Type B pancreatic cell (in vitro differentiated cells): Measurements from ENCODE around the gene SLC27A6. TPM values are rescaled to one million over a fixed set of nuclear protein-coding genes. Genes with fewer than 3 reads are reported as not detected.

Source experiments
- DNase-seq: peaks from one replicate; pipeline ENCODE4 v3.0.0; 2021; ENCODE audit warnings: mixed read lengths; ENCODE audit not compliant: unreplicated experiment; ENCODE audit errors: extremely low spot score
- H3K27ac Mint-ChIP-seq: 2 replicates; pipeline ENCODE4 v1.8.0; 2021; ENCODE audit warnings: mild to moderate bottlenecking, mixed read lengths
- H3K27me3 Mint-ChIP-seq: 2 replicates; pipeline ENCODE4 v1.8.0; 2021; ENCODE audit warnings: mixed read lengths
- H3K36me3 Mint-ChIP-seq: 2 replicates; pipeline ENCODE4 v1.8.0; 2021; ENCODE audit warnings: mixed read lengths
- H3K4me1 Mint-ChIP-seq: one replicate; pipeline ENCODE4 v1.8.0; 2021; ENCODE audit warnings: mixed read lengths; ENCODE audit not compliant: unreplicated experiment
- H3K4me3 Mint-ChIP-seq: 2 replicates; pipeline ENCODE4 v1.8.0; 2021; ENCODE audit warnings: mild to moderate bottlenecking, mixed read lengths
- H3K9me3 Mint-ChIP-seq: 2 replicates; pipeline ENCODE4 v1.8.0; 2021; ENCODE audit warnings: mixed read lengths
- CTCF ChIP-seq: fragments of 200-600 bp; sonication (generic); conservative IDR thresholded peaks from 2 replicates; pipeline ENCODE4 v1.5.0; 2021; ENCODE audit warnings: antibody characterized with exemption, mild to moderate bottlenecking
- total RNA-seq: library from RNA; stranded (reverse); gene quantifications from 2 replicates; pipeline ENCODE4 v1.2.1, GENCODE V29; 2021; ENCODE audit warnings: low replicate concordance

SLC27A6 gene
- total RNA-seq, 1 donor from 2014 or later = 3.4 TPM

DNA sequence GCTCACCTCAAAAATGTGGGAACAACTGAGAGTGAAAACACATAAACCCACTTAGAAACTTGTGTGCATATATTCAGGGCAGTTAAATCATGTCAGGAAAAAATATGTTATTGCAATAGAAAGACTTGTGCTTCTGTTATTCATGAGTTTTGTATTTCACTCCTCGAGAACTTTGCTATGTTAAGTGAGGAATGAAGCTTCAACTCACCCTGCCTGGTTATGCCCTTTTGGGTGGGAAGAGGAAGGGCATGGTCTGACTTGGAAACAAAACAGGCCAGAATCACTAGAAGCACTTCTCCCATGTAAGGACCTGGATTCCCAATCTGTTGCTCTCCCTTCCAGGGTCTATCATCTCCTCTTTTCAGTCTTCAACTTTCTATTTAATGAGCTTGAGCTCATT lies 14.5 kb downstream of the SLC27A6 start:
- Mint-ChIP-seq H3K36me3 (no peaks in the 10 kb centered on the region), H3K27ac (no peak overlapping the region), H3K4me1 (no peaks in the 10 kb centered on the region), H3K27me3 (no peaks in the 10 kb centered on the region), H3K4me3 (no peak overlapping the region), H3K9me3 (no peaks in the 10 kb centered on the region)
- TF ChIP-seq CTCF = no peak
- DNase-seq = no peak

DNA sequence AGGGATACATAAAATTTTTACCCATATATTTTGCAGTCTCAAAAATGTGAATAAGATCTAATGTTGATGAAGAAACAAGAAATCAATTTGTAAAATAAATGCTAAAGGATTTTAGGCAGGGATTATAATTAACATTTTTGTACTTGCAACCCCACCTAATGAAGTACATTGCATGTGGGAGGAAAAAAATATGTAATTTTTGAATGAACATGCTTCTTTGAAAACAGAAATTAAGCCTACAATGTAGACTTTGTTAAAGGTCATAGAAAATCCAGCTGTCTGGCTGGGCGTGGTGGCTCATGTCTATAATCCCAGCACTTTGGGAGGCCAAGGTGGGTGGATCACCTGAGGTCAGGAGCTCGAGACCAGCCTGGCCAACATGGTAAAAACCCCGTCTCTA lies 15.6 kb downstream of the SLC27A6 start:
- no peak overlapping the region for H3K27ac Mint-ChIP-seq
- H3K27me3 Mint-ChIP-seq = no peaks in the 10 kb centered on the region
- no peak overlapping the region for H3K4me3 Mint-ChIP-seq
- H3K9me3 Mint-ChIP-seq = no peaks in the 10 kb centered on the region
- DNase-seq = no peak
- H3K36me3 Mint-ChIP-seq = no peaks in the 10 kb centered on the region
- TF ChIP-seq CTCF = no peak
- H3K4me1 Mint-ChIP-seq = no peaks in the 10 kb centered on the region

GRCh38 chr5:128984480-128984879 lies 19.2 kb downstream of the SLC27A6 start:
- no peaks in the 10 kb centered on the region for H3K27me3 Mint-ChIP-seq

DNA sequence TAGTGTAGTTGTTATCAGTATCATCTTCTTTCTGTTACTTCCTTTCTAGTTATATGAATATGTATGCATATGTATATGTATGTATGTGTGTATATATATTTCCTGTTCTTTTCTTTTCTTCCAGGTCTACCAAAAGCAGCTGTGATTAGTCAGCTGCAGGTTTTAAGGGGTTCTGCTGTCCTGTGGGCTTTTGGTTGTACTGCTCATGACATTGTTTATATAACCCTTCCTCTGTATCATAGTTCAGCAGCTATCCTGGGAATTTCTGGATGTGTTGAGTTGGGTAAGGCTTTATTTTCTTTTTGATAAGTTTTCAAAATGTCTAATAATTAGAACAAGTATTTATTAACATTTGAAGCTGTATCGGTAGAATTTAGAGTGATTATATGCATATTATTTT lies 23.2 kb downstream of the SLC27A6 start:
- H3K4me3 Mint-ChIP-seq = no peak overlapping the region
- H3K4me1 Mint-ChIP-seq = no peaks in the 10 kb centered on the region
- no peak for DNase-seq
- no peaks in the 10 kb centered on the region for H3K9me3 Mint-ChIP-seq
- no peaks in the 10 kb centered on the region for H3K27me3 Mint-ChIP-seq
- H3K27ac Mint-ChIP-seq = no peak overlapping the region
- no peak for TF ChIP-seq CTCF
- H3K36me3 Mint-ChIP-seq = peaks cover 3% of the 10 kb centered on the region

More at GRCh38 chr5:128984480-128984879, 19.2 kb downstream of the SLC27A6 start:
- no peak for DNase-seq
- H3K4me3 Mint-ChIP-seq = no peak overlapping the region
- no peaks in the 10 kb centered on the region for H3K4me1 Mint-ChIP-seq
- no peak for TF ChIP-seq CTCF
- H3K27ac Mint-ChIP-seq = peak overlapping the region; percentile 46
- no peaks in the 10 kb centered on the region for H3K36me3 Mint-ChIP-seq
- H3K9me3 Mint-ChIP-seq = no peaks in the 10 kb centered on the region

- no peak for DNase-seq
- TF ChIP-seq CTCF = no peak
- no peaks in the 10 kb centered on the region for H3K27me3 Mint-ChIP-seq
- H3K4me3 Mint-ChIP-seq = no peak overlapping the region
- peaks cover 4% of the 10 kb centered on the region for H3K4me1 Mint-ChIP-seq
- H3K36me3 Mint-ChIP-seq = no peaks in the 10 kb centered on the region
- no peak overlapping the region for H3K27ac Mint-ChIP-seq
- no peaks in the 10 kb centered on the region for H3K9me3 Mint-ChIP-seq
Measured at GRCh38 chr5:129001841-129002526, 36.7 kb downstream of the SLC27A6 start.

- Mint-ChIP-seq H3K9me3 (no peaks in the 10 kb centered on the region), H3K27me3 (no peaks in the 10 kb centered on the region), H3K4me1 (peaks cover 4% of the 10 kb centered on the region), H3K27ac (no peak overlapping the region), H3K36me3 (no peaks in the 10 kb centered on the region), H3K4me3 (no peak overlapping the region)
- no peak for DNase-seq
- no peak for TF ChIP-seq CTCF
Measured at GRCh38 chr5:129002527-129002842, 37.2 kb downstream of the SLC27A6 start.
